Subcutaneous abdominal adipose tissue (tissue), 5 donors: ENCODE results near the gene DNAJC5G.
A peak's percentile ranks its signal among the peaks of the same experiment; 100 is the strongest.

Source experiments
- H3K27ac ChIP-seq: one replicate; pipeline ENCODE4 v1.7.0; 2013; ENCODE audit warnings: low read depth, mild to moderate bottlenecking, inconsistent platforms, low read length, moderate library complexity
- H3K27me3 ChIP-seq, 5 donors: one replicate each; pipeline ENCODE4 v1.7.0; 2013; ENCODE audit warnings: low read length in 5 of 5, inconsistent platforms in 1 of 5; ENCODE audit not compliant: control insufficient read depth in 5 of 5, insufficient read depth in 4 of 5
- H3K36me3 ChIP-seq, 5 donors: one replicate each; pipeline ENCODE4 v1.7.0; 2013; ENCODE audit warnings: low read length in 5 of 5; ENCODE audit not compliant: control insufficient read depth in 5 of 5, insufficient read depth in 5 of 5
- H3K4me1 ChIP-seq, 5 donors: one replicate each; pipeline ENCODE4 v1.7.0; 2013; ENCODE audit warnings: low read length in 5 of 5, mild to moderate bottlenecking in 3 of 5, moderate library complexity in 1 of 5; ENCODE audit not compliant: control insufficient read depth in 5 of 5, insufficient read depth in 5 of 5
- H3K4me3 ChIP-seq, 5 donors: one replicate each; pipeline ENCODE4 v1.7.0; 2013; ENCODE audit warnings: low read length in 5 of 5, low read depth in 1 of 5
- H3K9ac ChIP-seq, 5 donors: one replicate each; pipeline ENCODE4 v1.7.0; 2013; ENCODE audit warnings: low read length in 5 of 5, mild to moderate bottlenecking in 4 of 5, moderate library complexity in 3 of 5
- H3K9me3 ChIP-seq, 5 donors: one replicate each; pipeline ENCODE4 v1.7.0; 2013; ENCODE audit warnings: low read length in 5 of 5; ENCODE audit not compliant: control insufficient read depth in 5 of 5
- donor health status: healthy.
- donor health status: healthy.
- donor health status: healthy.
- donor health status: healthy.
- donor health status: healthy.

DNAJC5G gene

DNA sequence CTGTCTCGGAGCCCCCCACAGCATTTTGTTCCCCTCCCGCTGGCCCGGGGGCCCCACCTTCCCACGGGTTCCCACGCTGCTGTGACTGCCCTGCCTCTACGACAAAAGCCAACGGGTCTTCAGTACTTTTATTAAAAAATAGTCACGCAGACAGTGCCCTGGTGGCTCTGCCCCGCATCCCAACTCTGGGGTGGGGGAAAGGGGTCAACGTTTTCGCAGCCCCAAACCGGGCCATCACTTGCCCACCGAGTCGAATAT, 32.0 kb downstream of the DNAJC5G start:
- Histone ChIP-seq H3K4me3 (no peak overlapping the region), H3K4me1 (peaks cover 4 to 31% (median 23%) of the 10 kb centered on the region in 5 donors), H3K9me3 (no peaks in the 10 kb centered on the region), H3K27me3 (peaks cover 27 to 40% (median 35%) of the 10 kb centered on the region in 5 donors), H3K27ac (no peak overlapping the region), H3K9ac (no peak overlapping the region), H3K36me3 (peaks cover 0 to 27% (median 18%) of the 10 kb centered on the region in 5 donors)

DNA sequence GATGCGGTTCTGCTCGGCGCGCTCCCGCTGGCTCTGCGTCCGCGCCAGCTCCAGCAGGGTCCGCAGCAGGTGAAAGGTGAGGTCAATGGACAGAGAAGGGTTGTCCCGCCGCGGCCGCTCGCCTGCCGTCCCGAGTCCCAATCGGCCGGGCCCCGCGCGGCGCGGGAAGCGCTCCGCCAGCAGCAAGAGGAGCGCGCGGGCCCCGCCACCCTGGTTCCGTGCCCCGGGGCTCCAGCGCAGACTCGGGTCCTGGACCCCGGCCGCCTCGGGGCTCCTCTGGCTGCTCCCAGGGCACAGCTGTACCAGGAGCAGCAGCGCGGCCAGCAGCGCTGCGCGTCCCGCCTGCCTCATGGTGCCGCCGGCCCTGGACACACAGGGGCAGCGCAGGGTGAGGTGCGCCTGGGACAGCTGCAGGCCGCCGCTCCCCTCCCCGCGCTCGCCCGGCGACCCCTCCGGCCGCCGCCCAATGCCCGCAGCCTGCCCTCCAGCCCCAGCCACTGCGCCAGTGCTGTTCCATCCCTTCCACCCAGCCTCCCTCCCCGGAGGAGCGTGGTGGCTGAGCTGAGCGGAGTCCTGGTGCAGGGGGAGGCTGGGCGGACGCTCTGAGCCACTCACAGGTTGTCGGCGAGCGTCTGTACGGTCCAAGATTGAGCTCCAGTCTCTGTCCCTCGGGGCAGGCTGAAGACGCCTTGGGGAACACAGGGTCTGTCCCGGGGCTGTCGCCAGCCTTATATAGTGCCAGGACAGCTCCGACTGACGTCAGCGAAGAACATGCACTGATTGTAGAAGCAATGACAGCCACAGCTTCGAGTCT, 32.5 kb downstream of the DNAJC5G start:
- H3K9ac ChIP-seq: no peak overlapping the region
- H3K27me3 ChIP-seq: peaks cover 27 to 40% (median 35%) of the 10 kb centered on the region in 5 donors
- peaks cover 4 to 31% (median 22%) of the 10 kb centered on the region in 5 donors for H3K4me1 ChIP-seq
- H3K9me3 ChIP-seq: no peaks in the 10 kb centered on the region
- H3K36me3 ChIP-seq: peaks cover 0 to 31% (median 19%) of the 10 kb centered on the region in 5 donors
- H3K27ac ChIP-seq: no peak overlapping the region
- H3K4me3 ChIP-seq: peak overlapping the region in 1 of 5 donors; percentile 16

DNA sequence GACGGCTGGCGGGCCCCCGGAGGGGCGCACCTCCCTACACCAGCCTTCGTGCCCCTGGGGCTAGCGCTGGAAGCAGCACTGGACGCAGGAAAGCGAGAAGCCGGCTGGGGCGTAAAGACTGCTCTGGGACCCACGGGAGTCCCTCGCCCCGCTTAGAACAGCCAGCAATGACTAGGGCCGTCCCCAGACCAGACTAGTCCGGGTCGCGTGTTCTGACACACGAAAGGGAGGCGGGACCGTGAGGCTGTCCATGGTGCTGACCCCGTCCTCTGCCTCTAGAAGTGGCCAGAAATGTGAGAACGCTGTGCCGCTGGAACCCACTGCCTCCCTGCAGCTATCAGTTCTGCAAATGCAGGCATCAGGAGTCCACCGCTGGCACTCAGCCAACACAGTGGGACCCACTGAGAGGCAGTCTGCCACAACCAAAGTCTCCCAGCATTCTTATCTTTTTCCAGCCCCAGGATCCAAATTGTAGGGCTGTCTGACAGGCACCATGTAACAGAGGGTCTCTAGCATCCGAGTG, 33.2 kb downstream of the DNAJC5G start, which contains the start of gene UCN:
TSS of gene UCN (minus strand) at position 87 of the 523 bp plus-strand sequence. CDS start 550 bp downstream, outside the sequence.
- peaks cover 27 to 40% (median 35%) of the 10 kb centered on the region in 5 donors for H3K27me3 ChIP-seq
- no peaks in the 10 kb centered on the region for H3K9me3 ChIP-seq
- H3K9ac ChIP-seq: no peak within 1 kb of the TSS
- H3K4me3 ChIP-seq: peak within 1 kb of the TSS in 1 of 5 donors; percentile 16
- no peak within 1 kb of the TSS for H3K27ac ChIP-seq
- H3K36me3 ChIP-seq: peaks cover 0 to 34% (median 19%) of the 10 kb centered on the region in 5 donors
- H3K4me1 ChIP-seq: peaks cover 4 to 26% (median 19%) of the 10 kb centered on the region in 5 donors

DNA sequence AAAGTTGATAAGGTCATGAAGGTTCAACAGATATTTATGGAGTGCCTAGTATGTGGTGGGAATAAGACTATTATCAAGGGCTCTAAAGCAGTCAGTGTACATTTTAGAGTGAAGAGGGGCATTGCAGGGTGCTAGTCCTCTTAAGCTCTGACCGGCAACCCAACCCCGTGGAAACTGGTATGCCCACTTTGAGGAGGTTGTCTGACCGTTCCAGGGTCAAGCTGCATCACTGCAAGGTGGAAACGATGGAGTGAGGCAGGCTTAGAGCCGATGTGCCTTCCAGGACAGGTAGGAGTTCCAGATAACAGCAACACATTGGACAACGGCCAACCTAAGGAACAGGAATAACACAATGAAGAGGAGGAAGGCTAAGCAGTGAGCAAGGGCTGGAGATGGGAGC, 34.4 kb downstream of the DNAJC5G start:
- peaks cover 4 to 26% (median 19%) of the 10 kb centered on the region in 5 donors for H3K4me1 ChIP-seq
- H3K9me3 ChIP-seq: no peaks in the 10 kb centered on the region
- peaks cover 0 to 34% (median 19%) of the 10 kb centered on the region in 5 donors for H3K36me3 ChIP-seq
- H3K27me3 ChIP-seq: peaks cover 27 to 39% (median 35%) of the 10 kb centered on the region in 5 donors
- H3K27ac ChIP-seq: no peak overlapping the region
- H3K9ac ChIP-seq: no peak overlapping the region
- no peak overlapping the region for H3K4me3 ChIP-seq

DNA sequence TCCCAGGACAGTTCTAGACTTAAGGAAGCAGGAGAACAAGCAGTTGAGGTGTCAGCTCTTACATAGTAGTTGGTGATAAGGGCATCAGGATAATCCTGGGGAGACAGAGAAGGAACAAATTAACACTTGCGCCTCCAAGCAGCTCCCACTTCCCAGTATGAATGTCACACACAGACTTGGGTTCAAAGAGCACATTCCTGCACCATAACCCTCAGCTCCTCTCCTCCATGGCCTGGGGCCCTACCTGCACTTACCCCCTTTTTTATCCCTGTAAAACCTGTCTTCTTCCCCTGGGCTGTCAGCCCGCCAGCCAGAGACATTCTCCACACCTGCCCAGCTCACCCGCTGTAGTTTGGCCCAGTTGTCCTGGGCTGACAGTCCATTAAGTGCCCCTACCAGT, 36.9 kb downstream of the DNAJC5G start:
- H3K27ac ChIP-seq: no peak overlapping the region
- H3K4me1 ChIP-seq: peaks cover 4 to 21% (median 12%) of the 10 kb centered on the region in 5 donors
- peaks cover 15 to 18% (median 17%) of the 10 kb centered on the region in 5 donors for H3K27me3 ChIP-seq
- H3K9me3 ChIP-seq: no peaks in the 10 kb centered on the region
- H3K36me3 ChIP-seq: peaks cover 0 to 47% (median 28%) of the 10 kb centered on the region in 5 donors
- no peak overlapping the region for H3K9ac ChIP-seq
- H3K4me3 ChIP-seq: no peak overlapping the region

DNA sequence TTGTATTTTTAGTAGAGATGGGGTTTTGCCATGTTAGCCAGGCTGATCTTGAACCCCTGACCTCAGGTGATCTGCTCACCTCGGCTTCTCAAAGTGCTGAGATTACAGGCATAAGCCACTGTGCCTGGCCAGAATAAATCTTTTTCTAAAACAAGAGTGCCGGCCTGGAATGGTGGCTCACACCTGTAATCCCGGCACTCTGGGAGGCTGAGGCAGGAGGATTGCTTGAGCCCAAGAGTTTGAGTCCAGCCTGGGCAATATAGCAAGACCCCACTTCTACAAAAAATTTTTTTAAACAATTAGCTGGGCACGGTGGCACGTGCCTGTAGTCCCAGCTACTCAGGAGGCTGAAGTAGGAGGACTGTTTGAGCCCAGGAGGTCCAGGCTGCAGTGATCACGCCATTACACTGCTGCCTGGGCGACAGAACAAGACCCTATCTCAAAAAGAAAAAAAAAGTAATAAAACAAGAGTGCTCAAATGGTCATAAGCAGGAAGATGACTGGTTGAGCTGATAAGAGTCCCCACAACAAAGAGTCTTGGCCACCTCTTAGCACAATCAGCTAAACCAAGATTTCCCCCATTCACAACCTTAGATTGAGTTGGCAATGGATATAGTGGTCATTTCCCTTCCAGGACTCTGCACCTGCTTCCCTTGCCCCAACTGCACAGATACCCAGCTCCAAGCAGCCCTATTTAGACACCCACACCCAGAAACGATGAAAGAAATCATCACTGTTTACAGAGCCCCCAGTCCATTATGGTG, 38.8 kb downstream of the DNAJC5G start:
- H3K4me1 ChIP-seq: peaks cover 0 to 9% (median 0%) of the 10 kb centered on the region in 5 donors
- no peak overlapping the region for H3K4me3 ChIP-seq
- no peaks in the 10 kb centered on the region for H3K27me3 ChIP-seq
- H3K9me3 ChIP-seq: no peaks in the 10 kb centered on the region
- no peak overlapping the region for H3K9ac ChIP-seq
- H3K27ac ChIP-seq: no peak overlapping the region
- peaks cover 0 to 44% (median 28%) of the 10 kb centered on the region in 5 donors for H3K36me3 ChIP-seq

DNA sequence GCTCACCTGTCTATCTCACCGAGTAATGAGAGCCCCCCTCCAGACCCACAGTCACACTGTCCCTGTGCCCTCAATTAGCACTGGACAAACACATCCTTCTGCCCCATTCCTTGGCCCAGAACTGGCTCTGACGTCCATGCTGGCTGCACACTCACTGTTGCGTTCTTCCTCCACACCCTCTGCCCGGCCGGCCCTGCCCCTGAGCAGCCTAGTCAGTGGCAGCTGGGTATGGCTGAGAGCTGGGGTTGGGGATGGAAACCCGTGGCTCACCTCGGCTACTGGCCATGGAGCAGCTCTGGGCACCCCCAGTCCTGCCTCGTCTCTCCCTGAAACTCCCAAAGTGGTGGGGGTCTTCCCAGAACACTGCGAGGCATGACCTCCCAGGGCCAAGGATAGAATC, 39.5 kb downstream of the DNAJC5G start:
- no peak overlapping the region for H3K4me3 ChIP-seq
- H3K36me3 ChIP-seq: peaks cover 0 to 39% (median 24%) of the 10 kb centered on the region in 5 donors
- peaks cover 0 to 9% (median 0%) of the 10 kb centered on the region in 5 donors for H3K4me1 ChIP-seq
- H3K27me3 ChIP-seq: no peaks in the 10 kb centered on the region
- no peak overlapping the region for H3K27ac ChIP-seq
- no peak overlapping the region for H3K9ac ChIP-seq
- H3K9me3 ChIP-seq: no peaks in the 10 kb centered on the region

DNA sequence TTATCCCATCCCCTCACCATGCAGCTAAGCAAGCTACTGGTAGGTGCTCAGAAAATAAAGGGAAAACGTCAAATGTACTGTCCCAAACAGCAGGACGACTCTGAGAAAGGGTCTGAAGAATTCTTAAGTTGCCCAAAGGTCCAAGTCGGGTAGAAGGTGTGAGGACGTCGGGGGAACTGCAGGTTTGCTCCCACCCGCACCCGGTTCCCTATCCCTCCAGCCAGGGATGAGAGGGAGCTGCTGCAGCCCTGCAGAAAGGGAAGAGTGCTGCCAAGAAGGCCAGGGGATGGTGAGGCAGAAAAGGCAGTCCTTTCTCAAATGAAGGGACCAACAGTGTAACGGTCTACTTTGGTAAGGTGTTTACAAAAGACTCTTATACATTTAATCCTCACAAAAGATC, 39.9 kb downstream of the DNAJC5G start:
- Histone ChIP-seq H3K27ac (no peak overlapping the region), H3K4me3 (no peak overlapping the region), H3K4me1 (peaks cover 0 to 9% (median 0%) of the 10 kb centered on the region in 5 donors), H3K9ac (no peak overlapping the region), H3K9me3 (no peaks in the 10 kb centered on the region), H3K36me3 (peaks cover 0 to 36% (median 22%) of the 10 kb centered on the region in 5 donors), H3K27me3 (no peaks in the 10 kb centered on the region)

DNA sequence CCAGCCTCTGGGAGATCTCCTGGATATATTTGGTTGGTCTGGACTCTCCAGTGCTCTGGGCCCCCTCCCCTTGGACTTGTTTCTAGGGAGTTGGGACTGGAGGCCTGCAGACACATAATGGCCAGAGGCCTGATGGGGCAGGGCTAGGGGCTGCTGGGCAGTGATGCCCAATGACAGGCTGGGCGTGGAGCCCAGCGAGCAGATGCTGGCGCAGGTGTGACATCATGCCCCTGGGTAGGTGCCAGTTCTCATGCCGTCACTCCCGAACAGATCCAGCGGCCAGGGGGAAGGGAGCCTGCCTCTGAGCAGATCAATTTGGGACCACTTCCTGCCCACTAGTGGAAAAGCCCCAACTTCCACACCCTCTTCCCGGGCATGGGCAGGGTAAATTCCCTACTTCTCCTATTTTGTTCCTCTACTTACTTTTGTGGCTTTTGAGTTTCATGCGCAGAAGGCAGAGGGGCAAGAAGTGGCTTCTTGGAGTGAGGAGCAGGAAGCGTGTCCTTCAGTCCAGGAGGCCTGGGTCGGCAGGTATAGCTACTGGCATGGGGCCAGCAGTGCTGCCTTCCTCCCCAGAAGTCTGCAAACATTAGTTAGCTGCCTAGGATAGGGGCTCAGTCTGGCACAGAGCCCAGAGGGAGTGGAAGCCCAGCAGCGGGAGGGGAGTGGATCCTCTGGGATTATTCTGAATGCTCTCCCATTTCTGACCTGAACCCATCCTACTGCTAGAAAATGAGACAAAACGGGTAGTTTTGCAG, 41.6 kb downstream of the DNAJC5G start:
- Histone ChIP-seq H3K27me3 (no peaks in the 10 kb centered on the region), H3K4me3 (no peak overlapping the region), H3K9ac (no peak overlapping the region), H3K4me1 (peaks cover 6 to 18% (median 11%) of the 10 kb centered on the region in 5 donors), H3K27ac (no peak overlapping the region), H3K36me3 (peaks cover 0 to 25% (median 15%) of the 10 kb centered on the region in 5 donors), H3K9me3 (no peaks in the 10 kb centered on the region)
